ENCODE results near the gene OTULIN. TPM values are rescaled to one million over a fixed set of nuclear protein-coding genes. Genes with fewer than 3 reads are reported as not detected.

OTULIN gene
- total RNA-seq (10 to 100 TPM; 57.6 to 67.1 (median 61.2) TPM), total RNA-seq (55.8 to 138 (median 97.9) reads per million in 29 experiments)
- total RNA-seq (2013), result 42.8 TPM

GRCh38 chr5:14664270-14665100 is at the start of gene OTULIN:
Gene OTULIN (plus strand): TSS chr5:14664718. CDS start chr5:14664826, 108 bp downstream.
- no peaks in the 10 kb centered on the region for H3K36me3 ChIP-seq (ENCODE audit: control insufficient read depth in 2 of 2, extremely low read depth in 1 of 2, insufficient read depth in 1 of 2, low read length in 1 of 2)
- peak; percentile 66 to 93 (median 77) for DNase-seq
- H3K4me1 ChIP-seq (ENCODE audit: control insufficient read depth in 1 of 2, extremely low read depth in 1 of 2, insufficient read depth in 2 of 2, low read length in 2 of 2), result peaks cover 10 to 46% of the 10 kb centered on the region in 2 experiments
- H3K4me3 ChIP-seq (ENCODE audit: control insufficient read depth in 1 of 2, extremely low read depth in 1 of 2, low read length in 1 of 2), result peak within 1 kb of the TSS; percentile 72 to 75
- H3K27me3 ChIP-seq (replicated peaks in 1 of 2; ENCODE audit: control insufficient read depth in 2 of 2, extremely low read depth in 1 of 2, insufficient read depth in 2 of 2, low read length in 1 of 2), result no peaks in the 10 kb centered on the region
- no peaks in the 10 kb centered on the region for H3K9me3 Mint-ChIP-seq
- H3K27me3 Mint-ChIP-seq, result no peaks in the 10 kb centered on the region
- ChIA-PET POLR2A (no interaction called here), CTCF (no interaction called here)
- H3K27ac ChIP-seq (ENCODE audit: low read length), result peak within 1 kb of the TSS; percentile 85
- H3K4me3 Mint-ChIP-seq, result peak within 1 kb of the TSS; percentile 91 to 96 (median 95)
- H3K4me1 Mint-ChIP-seq, result peaks cover 59 to 78% (median 63%) of the 10 kb centered on the region in 3 donors
- WGBS (ENCODE audit: insufficient coverage), result under 1% methylated on average over 115 of the region's 115 CpGs
- peak within 1 kb of the TSS; percentile 95 to 97 for H3K27ac Mint-ChIP-seq
- no peaks in the 10 kb centered on the region for H3K9me3 ChIP-seq
- H3K36me3 Mint-ChIP-seq, result peaks cover 3% of the 10 kb centered on the region
- peak; percentile 77 to 80 (median 78) for ATAC-seq (replicated peaks in 1 of 4)

GRCh38 chr5:14615365-14615764 is 49.2 kb upstream of the OTULIN start:
- H3K9me3 Mint-ChIP-seq, result peaks cover 0 to 6% (median 4%) of the 10 kb centered on the region in 3 donors
- no peaks in the 10 kb centered on the region for H3K27me3 Mint-ChIP-seq
- ATAC-seq (replicated peaks in 1 of 4), result no peak
- no peak overlapping the region for H3K4me3 Mint-ChIP-seq
- H3K36me3 Mint-ChIP-seq, result peaks cover 64% of the 10 kb centered on the region
- no peaks in the 10 kb centered on the region for H3K4me1 Mint-ChIP-seq
- H3K27ac ChIP-seq (ENCODE audit: low read length), result no peak overlapping the region
- H3K9me3 ChIP-seq, result no peaks in the 10 kb centered on the region
- H3K4me3 ChIP-seq (ENCODE audit: control insufficient read depth in 1 of 2, extremely low read depth in 1 of 2, low read length in 1 of 2), result no peak overlapping the region
- no peaks in the 10 kb centered on the region for H3K27me3 ChIP-seq (replicated peaks in 1 of 2; ENCODE audit: control insufficient read depth in 2 of 2, extremely low read depth in 1 of 2, insufficient read depth in 2 of 2, low read length in 1 of 2)
- peaks cover 3 to 40% of the 10 kb centered on the region in 2 donors for H3K36me3 ChIP-seq (ENCODE audit: control insufficient read depth in 2 of 2, extremely low read depth in 1 of 2, insufficient read depth in 1 of 2, low read length in 1 of 2)
- 93% methylated on average over 3 of the region's 4 CpGs for whole genome bisulfite sequencing (ENCODE audit: insufficient coverage)
- no peak for DNase-seq
- POLR2A ChIA-PET, result no interaction called here
- no peaks in the 10 kb centered on the region for H3K4me1 ChIP-seq (ENCODE audit: control insufficient read depth in 1 of 2, extremely low read depth in 1 of 2, insufficient read depth in 2 of 2, low read length in 2 of 2)
- no peak overlapping the region for H3K27ac Mint-ChIP-seq
- CTCF ChIA-PET, result interaction anchor here in 1 of 2 donors (1.2 kb wide), 1 partner anchor 33 kb away, joined by 4 read pairs; no protein-coding TSS in a partner anchor

GRCh38 chr5:14617441-14617840 is 47.1 kb upstream of the OTULIN start:
- POLR2A ChIA-PET, result no interaction called here
- H3K36me3 ChIP-seq (ENCODE audit: control insufficient read depth in 2 of 2, extremely low read depth in 1 of 2, insufficient read depth in 1 of 2, low read length in 1 of 2), result peaks cover 3 to 25% of the 10 kb centered on the region in 2 donors
- CTCF ChIA-PET, result interaction anchor here in 1 of 2 donors (0.7 kb wide), 1 partner anchor 229 kb away, joined by 6 read pairs; no protein-coding TSS in a partner anchor

GRCh38 chr5:14627270-14627669 is 37.2 kb upstream of the OTULIN start:
- H3K36me3 ChIP-seq (ENCODE audit: control insufficient read depth in 2 of 2, extremely low read depth in 1 of 2, insufficient read depth in 1 of 2, low read length in 1 of 2), result no peaks in the 10 kb centered on the region
- no peaks in the 10 kb centered on the region for H3K4me1 Mint-ChIP-seq
- H3K9me3 Mint-ChIP-seq, result peaks cover 1 to 12% (median 3%) of the 10 kb centered on the region in 3 donors
- ChIA-PET CTCF (no interaction called here), POLR2A (no interaction called here)
- H3K9me3 ChIP-seq, result no peaks in the 10 kb centered on the region
- ATAC-seq (replicated peaks in 1 of 4) (no peak), DNase-seq (no peak)
- H3K27ac ChIP-seq (ENCODE audit: low read length), result no peak overlapping the region
- no peak overlapping the region for H3K27ac Mint-ChIP-seq
- peaks cover 0 to 2% of the 10 kb centered on the region in 2 experiments for H3K27me3 ChIP-seq (replicated peaks in 1 of 2; ENCODE audit: control insufficient read depth in 2 of 2, extremely low read depth in 1 of 2, insufficient read depth in 2 of 2, low read length in 1 of 2)
- no peaks in the 10 kb centered on the region for H3K27me3 Mint-ChIP-seq
- H3K4me3 ChIP-seq (ENCODE audit: control insufficient read depth in 1 of 2, extremely low read depth in 1 of 2, low read length in 1 of 2), result no peak overlapping the region
- H3K4me3 Mint-ChIP-seq, result no peak overlapping the region
- H3K4me1 ChIP-seq (ENCODE audit: control insufficient read depth in 1 of 2, extremely low read depth in 1 of 2, insufficient read depth in 2 of 2, low read length in 2 of 2), result no peaks in the 10 kb centered on the region
- H3K36me3 Mint-ChIP-seq, result peaks cover under 1% of the 10 kb centered on the region

More at GRCh38 chr5:14617441-14617840, 47.1 kb upstream of the OTULIN start:
- Mint-ChIP-seq H3K27ac (no peak overlapping the region), H3K9me3 (peaks cover 14 to 25% (median 15%) of the 10 kb centered on the region in 3 donors), H3K4me1 (no peaks in the 10 kb centered on the region), H3K4me3 (no peak overlapping the region), H3K36me3 (peaks cover 64% of the 10 kb centered on the region), H3K27me3 (no peaks in the 10 kb centered on the region)
- no peak for DNase-seq
- WGBS (ENCODE audit: insufficient coverage), result 100% methylated on average over 1 of the region's 4 CpGs
- Histone ChIP-seq H3K4me1 (ENCODE audit: control insufficient read depth in 1 of 2, extremely low read depth in 1 of 2, insufficient read depth in 2 of 2, low read length in 2 of 2) (no peaks in the 10 kb centered on the region), H3K9me3 (no peaks in the 10 kb centered on the region), H3K4me3 (ENCODE audit: control insufficient read depth in 1 of 2, extremely low read depth in 1 of 2, low read length in 1 of 2) (no peak overlapping the region), H3K27me3 (replicated peaks in 1 of 2; ENCODE audit: control insufficient read depth in 2 of 2, extremely low read depth in 1 of 2, insufficient read depth in 2 of 2, low read length in 1 of 2) (no peaks in the 10 kb centered on the region), H3K27ac (ENCODE audit: low read length) (no peak overlapping the region)
- ATAC-seq (replicated peaks in 1 of 4), result no peak

- no CpG with 5 or more reads among the region's 3 CpGs for WGBS (ENCODE audit: insufficient coverage)
- POLR2A ChIA-PET, result no interaction called here
These were observed 36.2 kb upstream of the OTULIN start for GRCh38 chr5:14628346-14628745.

GRCh38 chr5:14630671-14631070 is 33.8 kb upstream of the OTULIN start:
- Histone ChIP-seq H3K27me3 (replicated peaks in 1 of 2; ENCODE audit: control insufficient read depth in 2 of 2, extremely low read depth in 1 of 2, insufficient read depth in 2 of 2, low read length in 1 of 2) (peaks cover 0 to 2% of the 10 kb centered on the region in 2 experiments), H3K9me3 (no peaks in the 10 kb centered on the region), H3K27ac (ENCODE audit: low read length) (no peak overlapping the region), H3K4me1 (ENCODE audit: control insufficient read depth in 1 of 2, extremely low read depth in 1 of 2, insufficient read depth in 2 of 2, low read length in 2 of 2) (no peaks in the 10 kb centered on the region), H3K4me3 (ENCODE audit: control insufficient read depth in 1 of 2, extremely low read depth in 1 of 2, low read length in 1 of 2) (no peak overlapping the region), H3K36me3 (ENCODE audit: control insufficient read depth in 2 of 2, extremely low read depth in 1 of 2, insufficient read depth in 1 of 2, low read length in 1 of 2) (no peaks in the 10 kb centered on the region)
- POLR2A ChIA-PET, result no interaction called here
- Mint-ChIP-seq H3K27ac (no peak overlapping the region), H3K36me3 (no peaks in the 10 kb centered on the region), H3K9me3 (peaks cover 0 to 10% (median 3%) of the 10 kb centered on the region in 3 donors), H3K4me3 (no peak overlapping the region), H3K4me1 (no peaks in the 10 kb centered on the region), H3K27me3 (no peaks in the 10 kb centered on the region)
- CTCF ChIA-PET, result interaction anchor here in 1 of 2 donors (0.5 kb wide), 1 partner anchor 235 kb away, joined by 3 read pairs; no protein-coding TSS in a partner anchor
- DNase-seq (no peak), ATAC-seq (replicated peaks in 1 of 4) (no peak)
- WGBS (ENCODE audit: insufficient coverage), result no CpG with 5 or more reads among the region's 2 CpGs

More at GRCh38 chr5:14628346-14628745, 36.2 kb upstream of the OTULIN start:
- no peaks in the 10 kb centered on the region for H3K36me3 ChIP-seq (ENCODE audit: control insufficient read depth in 2 of 2, extremely low read depth in 1 of 2, insufficient read depth in 1 of 2, low read length in 1 of 2)
- H3K9me3 ChIP-seq, result no peaks in the 10 kb centered on the region
- Mint-ChIP-seq H3K9me3 (peaks cover 0 to 10% (median 3%) of the 10 kb centered on the region in 3 donors), H3K4me3 (no peak overlapping the region), H3K27ac (no peak overlapping the region), H3K4me1 (no peaks in the 10 kb centered on the region), H3K27me3 (no peaks in the 10 kb centered on the region), H3K36me3 (no peaks in the 10 kb centered on the region)
- no peak overlapping the region for H3K4me3 ChIP-seq (ENCODE audit: control insufficient read depth in 1 of 2, extremely low read depth in 1 of 2, low read length in 1 of 2)
- CTCF ChIA-PET, result interaction anchor here in 1 of 2 donors (0.8 kb wide), 1 partner anchor 20 kb away, joined by 3 read pairs; no protein-coding TSS in a partner anchor
- ATAC-seq (replicated peaks in 1 of 4) (peak in 2 of 4 experiments; percentile 40 to 61), DNase-seq (peak in 34 of 35 experiments; percentile 8 to 73 (median 42))
- no peak overlapping the region for H3K27ac ChIP-seq (ENCODE audit: low read length)
- H3K27me3 ChIP-seq (replicated peaks in 1 of 2; ENCODE audit: control insufficient read depth in 2 of 2, extremely low read depth in 1 of 2, insufficient read depth in 2 of 2, low read length in 1 of 2), result peaks cover 0 to 2% of the 10 kb centered on the region in 2 experiments
- H3K4me1 ChIP-seq (ENCODE audit: control insufficient read depth in 1 of 2, extremely low read depth in 1 of 2, insufficient read depth in 2 of 2, low read length in 2 of 2), result no peaks in the 10 kb centered on the region
